Pancreas (tissue), 10 donors: ENCODE data around the gene ABCG4. TPM values are rescaled to one million over a fixed set of nuclear protein-coding genes. Genes with fewer than 3 reads are reported as not detected.
"Not testable (repeated sequence)": the region's sequence is repeated elsewhere in the genome, so short reads cannot be mapped to it uniquely, and the experiment has no call there.

Experiments used
- ATAC-seq, 4 donors: fragments of 200-7000 bp; cut with Tn5 transposase; one replicate each; pipeline versions ENCODE4 v1.8.0 to v1.9.1; 2020; ENCODE audit warnings: mild to moderate bottlenecking in 4 of 4, moderate library complexity in 4 of 4
- DNase-seq, 6 donors: peaks; one replicate each; pipeline ENCODE4 v3.0.0-alpha.2; 2020
- FAIRE-seq: peaks from 2 replicates; lab custom pipeline; 2012; peaks lifted over from hg19 to GRCh38; lab: Jason Lieb, UNC
- H3K27ac ChIP-seq, 4 donors: fragments of 200-600 bp; sonication (generic); 1 replicate in 3 of 4; 2 replicates in 1 of 4; pipeline versions ENCODE4 v1.5.0 to v1.8.0; 2020
- H3K27me3 ChIP-seq, 4 donors: fragments of 200-600 bp; one replicate each; pipeline ENCODE4 v1.8.0; 2021
- H3K36me3 ChIP-seq, 3 donors: fragments of 200-600 bp; sonication (generic) in 1 of 3; one replicate each; pipeline versions ENCODE4 v1.5.0 to v1.8.0; 2020 to 2021
- H3K4me1 ChIP-seq, 3 donors: fragments of 200-600 bp; one replicate each; pipeline ENCODE4 v1.8.0; 2021
- H3K4me3 ChIP-seq, 4 donors: fragments of 200-600 bp; sonication (generic) in 2 of 4; one replicate each; pipeline versions ENCODE4 v1.5.0 to v1.8.0; 2020 to 2021
- H3K9me3 ChIP-seq, 4 donors: fragments of 200-600 bp; one replicate each; pipeline ENCODE4 v1.8.0; 2021
- CTCF ChIP-seq, 4 donors: fragments of 200-600 bp; sonication (generic) in 3 of 4; IDR thresholded peaks; one replicate each; pipeline versions ENCODE4 v1.5.0 to v1.8.0; 2021; ENCODE audit warnings: antibody characterized with exemption in 4 of 4
- WGBS, 2 donors: extraction: QIAGEN DNeasy Blood & Tissue Kit; methylation state at CpG; one replicate each; pipeline ENCODE4 v1.1.7; 2013; 5-methylcytosine and 5-hydroxymethylcytosine counted together
- intact Hi-C, 3 donors: fragments of 100-400 bp; cut with DNase I; formaldehyde crosslinking; loops; one replicate each; pipeline versions ENCODE4 v1.11.1 to v1.14.2; 2022
- polyA plus RNA-seq, 2 donors: library from polyadenylated mRNA; stranded (reverse); fragments of 200-250 nt; gene quantifications; one replicate each; pipeline ENCODE4 v1.2.3, GENCODE V29; 2013
- total RNA-seq, 6 donors: library from RNA; stranded (reverse); fragmentation: NEBNext Ultra II Directional in 4 of 6; extraction: Animal tissue kit (Norgen Biotek cat#: 25700) in 4 of 6; gene quantifications; one replicate each; pipeline versions ENCODE4 v1.2.1 to v1.2.4, GENCODE V29; 2021 to 2023
- donor health status: healthy with polysubstance abuse.
- donor health status: DM: no; HTN: no; CAD: no; lungs with moderate emphysema.
- donor health status: DM: no; HTN: no; CAD: no.
- donor health status: control.
- donor health status: control.
- donor health status: Bipolar disorder and iron deficiency.
- donor health status: DM: yes; HTN: yes; CAD: no.
- donor health status: DM: no; HTN: no; CAD: no.
- donor health status: DM: no; HTN: no; CAD: no.
- donor health status: DM: yes; HTN: yes; CAD: no.

The ABCG4 gene
- total and polyA plus RNA-seq, 8 donors, result 0.11 to 0.21 TPM; not detected in 6

- H3K9me3 ChIP-seq, result no peaks in the 10 kb centered on the region
- H3K4me1 ChIP-seq, result peaks cover 6 to 20% (median 18%) of the 10 kb centered on the region in 3 donors
- TF ChIP-seq CTCF (IDR thresholded peaks at IDR 0.05), result no peak
- DNase-seq, result no peak
- peaks cover 0 to 4% (median 0%) of the 10 kb centered on the region in 3 donors for H3K36me3 ChIP-seq
- peak overlapping the region in 2 of 4 donors; percentile 5 to 44 for H3K27ac ChIP-seq
- no peak for FAIRE-seq
- intact Hi-C loops, result no loop called here
- H3K27me3 ChIP-seq, result no peaks in the 10 kb centered on the region
- no peak for ATAC-seq
- WGBS, 2 donors, result 56 to 60% methylated on average over 6 of the region's 6 CpGs
- H3K4me3 ChIP-seq, result no peak overlapping the region
Measured at GRCh38 chr11:119125821-119126220, 23.0 kb upstream of the ABCG4 start.

GRCh38 chr11:119126675-119127268 is 22.1 kb upstream of the ABCG4 start:
- intact Hi-C loops, result no loop called here
- H3K27me3 ChIP-seq, result no peaks in the 10 kb centered on the region
- DNase-seq, result peak in 1 of 6 donors; percentile 52
- peaks cover 0 to 9% (median 7%) of the 10 kb centered on the region in 3 donors for H3K36me3 ChIP-seq
- peaks cover 6 to 20% (median 18%) of the 10 kb centered on the region in 3 donors for H3K4me1 ChIP-seq
- peak overlapping the region in 3 of 4 donors; percentile 15 to 44 (median 33) for H3K27ac ChIP-seq
- ATAC-seq, result peak; percentile 52 to 82 (median 68)
- H3K9me3 ChIP-seq, result no peaks in the 10 kb centered on the region
- WGBS, 2 donors, result 30 to 41% methylated on average over 5 of the region's 5 CpGs
- no peak overlapping the region for H3K4me3 ChIP-seq
- TF ChIP-seq CTCF (IDR thresholded peaks at IDR 0.05), result no peak
- FAIRE-seq, result no peak

- ATAC-seq (no peak), FAIRE-seq (no peak), DNase-seq (no peak)
- Histone ChIP-seq H3K27ac (no peak overlapping the region), H3K36me3 (peaks cover 6 to 32% (median 20%) of the 10 kb centered on the region in 3 donors), H3K9me3 (no peaks in the 10 kb centered on the region), H3K27me3 (no peaks in the 10 kb centered on the region), H3K4me1 (peaks cover 0 to 13% (median 7%) of the 10 kb centered on the region in 3 donors), H3K4me3 (no peak overlapping the region)
- no peak for TF ChIP-seq CTCF (IDR thresholded peaks at IDR 0.05)
- intact Hi-C loops, result no loop called here
- 69 to 82% methylated on average over 3 of the region's 3 CpGs for WGBS, 2 donors
Measured at GRCh38 chr11:119130662-119131061, 18.2 kb upstream of the ABCG4 start.

GRCh38 chr11:119134389-119134978 is 14.4 kb upstream of the ABCG4 start:
- no peaks in the 10 kb centered on the region for H3K27me3 ChIP-seq
- TF ChIP-seq CTCF (IDR thresholded peaks at IDR 0.05), result peak; percentile 36 to 63 (median 46)
- DNase-seq, result peak in 2 of 6 donors; percentile 50 to 59
- intact Hi-C loops, result no loop called here
- no peaks in the 10 kb centered on the region for H3K9me3 ChIP-seq
- peaks cover 6 to 32% (median 16%) of the 10 kb centered on the region in 3 donors for H3K36me3 ChIP-seq
- ATAC-seq, result peak; percentile 69 to 89 (median 84)
- FAIRE-seq, result no peak
- no peaks in the 10 kb centered on the region for H3K4me1 ChIP-seq
- WGBS, 2 donors, result 42 to 46% methylated on average over 4 of the region's 4 CpGs
- H3K4me3 ChIP-seq, result no peak overlapping the region
- no peak overlapping the region for H3K27ac ChIP-seq

GRCh38 chr11:119139276-119139675 is 9.6 kb upstream of the ABCG4 start:
- ATAC-seq, H3K27ac ChIP-seq, FAIRE-seq, H3K36me3 ChIP-seq, H3K27me3 ChIP-seq, H3K4me3 ChIP-seq, H3K4me1 ChIP-seq, DNase-seq, H3K9me3 ChIP-seq, intact Hi-C loops: not testable (repeated sequence)
- WGBS, 2 donors, result 77 to 84% methylated on average over 10 of the region's 10 CpGs
